ENCODE measurements around the gene INSC.

GRCh38 chr11:15123849-15124248 lies 9.1 kb downstream of the INSC start:
- TF ChIP-seq POLR2A (IDR thresholded peaks at IDR 0.05) (no peak), POLR2AphosphoS5 (IDR thresholded peaks at IDR 0.05) (no peak)

Data from prostate gland (tissue), 1 donor.